Mesenteric fat pad (tissue), 1 donor: ENCODE measurements around the gene SH3PXD2B. TPM values are rescaled to one million over a fixed set of nuclear protein-coding genes. Genes with fewer than 3 reads are reported as not detected.
"Not testable (repeated sequence)": the region's sequence is repeated elsewhere in the genome, so short reads cannot be mapped to it uniquely, and the experiment has no call there.

ENCODE experiments used
- DNase-seq: peaks from one replicate; pipeline ENCODE4 v3.0.0-alpha.2; 2020; ENCODE audit warnings: low spot score
- total RNA-seq: library from RNA; stranded (reverse); fragmentation: NEBNext Ultra II Directional; extraction: Animal tissue kit (Norgen Biotek cat#: 25700); gene quantifications from one replicate; pipeline ENCODE4 v1.2.1, GENCODE V29; 2021
- donor health status: DM: yes; HTN: yes; CAD: no.

The SH3PXD2B gene
- total RNA-seq, 1 donor from 2014 or later = 56.6 TPM

DNA sequence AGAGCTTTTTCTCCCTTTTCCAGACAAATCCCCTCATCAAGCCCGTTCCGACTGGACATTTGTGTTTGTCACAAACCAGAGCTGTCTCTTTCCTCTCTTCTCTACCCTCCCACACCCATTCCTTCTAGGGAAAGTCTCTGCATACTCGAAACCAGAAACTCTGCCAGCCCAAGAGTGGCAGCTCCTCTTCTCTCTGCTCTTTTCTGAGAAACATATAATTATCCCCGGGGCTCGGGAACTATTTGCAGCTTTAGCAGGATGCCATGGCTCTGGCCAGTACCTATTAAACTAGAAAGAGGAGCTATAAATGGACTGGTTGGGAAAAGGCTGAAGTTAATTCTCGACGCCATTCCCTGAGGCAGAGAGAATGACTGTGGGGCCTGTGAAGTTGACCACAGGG lies 82.6 kb downstream of the SH3PXD2B start:
- no peak for DNase-seq

DNA sequence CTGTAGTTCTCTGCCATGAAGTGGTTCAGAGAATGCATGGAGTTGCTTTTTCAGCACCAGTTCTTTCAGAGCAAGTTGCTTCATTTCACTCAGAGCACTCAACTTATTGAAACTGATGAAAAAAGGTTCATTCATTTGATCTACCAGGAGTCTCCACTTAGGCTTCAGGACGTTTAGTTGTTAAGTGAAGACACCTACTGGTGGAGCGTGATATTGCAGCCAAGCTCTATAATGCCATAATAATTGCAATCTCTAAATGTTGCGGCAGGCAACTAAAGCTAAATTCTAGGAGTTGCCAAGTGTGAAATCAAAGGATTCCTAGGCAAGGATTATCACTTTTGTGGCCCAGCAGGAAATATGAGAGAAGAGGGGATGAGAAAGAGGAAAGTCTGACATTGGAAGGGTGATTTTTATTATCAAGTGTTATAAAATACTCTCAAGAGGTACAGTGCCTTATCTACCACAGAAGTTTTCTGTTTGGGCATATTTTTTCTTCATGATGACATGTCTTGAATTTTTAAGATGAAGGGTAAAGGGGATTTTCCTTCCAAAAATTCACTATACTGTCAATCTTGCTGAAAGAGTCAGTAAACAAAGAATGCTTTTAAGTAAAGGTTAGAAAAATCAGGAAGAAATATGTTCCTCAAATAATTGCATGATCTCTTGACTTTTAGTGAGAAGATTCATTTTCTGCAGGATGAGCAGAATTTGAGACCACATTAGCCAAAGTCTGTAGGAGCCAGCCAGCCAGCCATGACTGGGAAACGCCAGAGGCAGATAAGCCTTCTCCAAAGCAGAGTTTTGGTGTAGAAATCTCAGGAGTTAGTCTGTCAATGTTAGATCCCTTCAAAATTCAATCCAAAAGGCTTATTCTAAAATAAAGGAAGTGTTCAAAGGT lies 83.4 kb downstream of the SH3PXD2B start:
- DNase-seq = no peak

DNA sequence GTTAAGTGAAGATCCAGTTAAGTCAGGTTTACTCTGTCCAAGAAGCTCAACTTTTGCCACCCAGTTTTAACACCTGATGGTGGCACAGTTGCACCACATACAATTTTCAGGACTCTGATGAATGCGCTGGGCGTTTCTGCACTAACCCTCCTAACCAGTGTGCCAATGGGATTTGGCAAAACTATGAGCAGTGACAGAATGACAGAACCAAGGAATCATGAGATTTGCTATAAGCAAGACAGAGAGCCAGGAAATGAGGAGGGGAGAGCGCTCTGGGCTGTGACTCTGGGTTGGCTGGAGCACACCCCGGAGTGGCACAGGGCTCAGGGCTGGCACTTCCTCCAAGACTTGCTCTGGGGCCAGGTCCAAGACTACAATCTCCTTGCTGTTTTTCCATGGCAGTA lies 84.1 kb downstream of the SH3PXD2B start:
- DNase-seq = peak; percentile 5

DNA sequence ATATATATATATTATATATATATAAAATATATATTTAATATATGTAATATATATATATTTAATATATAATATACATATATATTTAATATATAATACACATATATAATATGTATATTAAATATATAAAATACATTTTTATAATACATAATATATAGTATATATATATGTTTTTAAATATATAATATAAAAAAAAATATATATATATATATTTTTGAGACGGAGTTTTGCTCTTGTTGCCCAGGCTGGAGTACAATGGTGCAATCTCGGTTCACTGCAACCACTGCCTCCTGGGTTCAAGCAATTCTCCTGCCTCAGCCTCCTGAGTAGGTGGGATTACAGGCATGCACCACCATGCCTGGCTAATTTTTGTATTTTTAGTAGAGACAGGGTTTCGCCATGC lies 85.6 kb downstream of the SH3PXD2B start:
- DNase-seq = peak; percentile 2

DNA sequence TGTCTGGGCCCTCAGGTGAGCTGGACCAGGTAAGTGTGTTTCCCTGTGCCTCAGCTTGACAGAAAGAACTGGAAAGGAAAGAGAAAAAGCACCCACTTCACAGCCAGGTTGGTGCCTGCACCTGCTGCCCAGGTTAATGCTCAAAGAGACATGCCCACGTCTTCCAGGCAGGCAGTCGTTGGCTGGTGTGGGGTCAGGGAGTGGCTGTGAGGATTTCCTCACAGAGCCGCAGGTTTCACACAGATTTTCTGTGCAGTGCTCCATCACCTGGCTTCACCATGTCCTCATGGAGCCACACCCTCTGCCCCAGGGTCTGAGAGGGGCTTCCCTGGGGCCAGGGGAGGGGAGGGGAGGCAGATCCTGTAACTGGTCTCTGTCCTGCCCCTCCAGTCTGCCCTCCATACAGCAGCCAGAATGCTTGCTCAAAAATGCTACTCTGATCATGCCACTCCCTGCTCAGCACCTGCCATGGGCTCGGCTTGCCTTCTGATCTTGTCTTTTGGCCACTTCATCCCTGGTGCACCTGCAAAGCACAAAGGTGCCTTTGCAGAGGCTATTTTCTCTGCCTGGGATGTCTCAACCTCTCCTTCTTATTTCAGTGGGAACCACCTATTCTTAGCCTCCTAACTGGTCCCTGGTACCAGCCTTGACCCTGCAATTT lies 88.2 kb downstream of the SH3PXD2B start:
- DNase-seq = no peak

DNA sequence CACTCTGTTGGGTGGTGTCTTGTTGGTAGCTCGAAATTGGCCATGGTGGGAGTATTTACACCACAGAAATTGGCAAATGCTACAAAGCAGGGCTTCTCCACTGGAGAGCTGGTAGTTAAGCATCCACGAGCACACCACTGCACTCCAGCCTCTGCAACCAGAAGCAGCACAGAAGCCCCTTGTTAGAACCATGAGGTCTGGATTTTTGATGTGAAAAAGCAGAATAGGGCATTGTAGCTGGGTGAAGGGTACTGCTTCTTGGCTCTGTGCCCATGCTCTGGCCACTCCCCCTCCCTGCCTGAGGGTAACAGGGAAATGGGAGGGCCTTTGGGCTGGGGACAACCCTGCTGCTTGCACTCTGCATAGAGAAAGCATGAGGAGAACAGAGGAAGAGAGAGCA lies 89.6 kb downstream of the SH3PXD2B start:
- DNase-seq = no peak

DNA sequence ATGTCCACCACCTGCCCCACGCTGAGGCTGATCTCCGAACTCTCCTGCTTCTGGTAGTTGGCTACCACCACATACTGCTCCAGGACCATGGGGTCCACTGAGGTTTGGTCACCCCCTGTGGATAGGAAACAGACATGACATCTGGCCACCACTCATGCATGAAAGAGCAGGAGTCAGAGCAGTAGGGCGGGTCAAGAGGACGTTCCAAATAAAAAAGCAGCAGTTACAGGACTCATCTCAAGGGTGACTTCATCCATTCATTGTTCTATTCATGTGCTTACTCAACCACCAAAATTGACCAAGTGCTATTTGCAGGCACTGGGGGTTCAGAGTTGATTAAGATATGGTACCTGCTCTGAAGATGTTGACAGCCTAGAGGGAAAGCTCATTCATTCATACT lies 91.6 kb downstream of the SH3PXD2B start:
- DNase-seq = no peak

DNA sequence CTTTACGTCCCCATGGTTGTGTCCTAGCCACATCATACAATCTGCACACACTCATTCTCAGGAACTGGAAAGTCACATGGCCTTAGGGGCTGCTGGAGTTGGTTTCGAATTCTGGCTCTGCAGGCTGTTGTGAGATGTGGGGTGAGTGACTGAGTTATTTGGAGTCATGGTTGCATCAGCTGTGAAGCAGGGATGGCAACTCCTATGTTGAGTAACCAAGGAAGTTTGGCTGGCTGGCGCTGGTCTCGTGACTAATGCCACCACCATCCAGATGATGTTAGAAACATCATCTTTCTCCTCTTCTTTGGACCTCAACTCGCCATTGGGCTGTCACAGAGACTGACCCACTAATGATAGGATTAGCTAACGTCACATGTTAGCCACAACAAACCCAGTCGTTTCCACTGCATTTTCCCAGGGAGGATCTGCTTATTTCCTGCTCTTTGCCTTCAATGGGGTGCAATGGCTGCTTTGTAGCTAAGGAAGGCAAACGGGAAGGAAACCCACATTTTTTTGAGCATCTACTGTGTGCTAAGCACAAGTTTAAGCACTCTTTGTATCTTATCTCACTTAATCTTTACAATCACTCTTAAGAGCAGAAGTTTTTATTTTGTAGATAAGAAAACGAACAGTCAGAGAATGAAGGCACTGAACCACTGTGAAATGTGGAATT lies 92.6 kb downstream of the SH3PXD2B start:
- no peak for DNase-seq

DNA sequence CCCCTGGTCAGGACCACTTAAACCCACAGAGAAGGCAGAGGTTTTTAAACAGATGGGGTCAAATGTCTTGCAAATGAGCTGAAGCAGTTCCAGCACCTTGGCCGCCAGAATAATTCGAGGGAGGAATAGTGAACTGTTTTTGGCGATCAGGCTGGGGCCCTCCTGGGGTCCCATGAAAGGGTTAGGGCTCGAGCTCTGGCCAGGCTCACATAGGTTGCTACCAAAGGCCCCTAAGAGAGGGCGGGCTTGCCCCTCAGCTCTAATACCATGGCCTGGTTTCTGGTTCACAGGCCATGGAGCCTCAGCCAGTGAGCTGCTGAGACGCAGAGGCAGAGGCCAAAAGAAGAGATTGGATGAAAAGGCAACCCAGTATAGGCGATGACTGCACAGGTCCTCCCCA lies 96.0 kb downstream of the SH3PXD2B start:
- DNase-seq = no peak

DNA sequence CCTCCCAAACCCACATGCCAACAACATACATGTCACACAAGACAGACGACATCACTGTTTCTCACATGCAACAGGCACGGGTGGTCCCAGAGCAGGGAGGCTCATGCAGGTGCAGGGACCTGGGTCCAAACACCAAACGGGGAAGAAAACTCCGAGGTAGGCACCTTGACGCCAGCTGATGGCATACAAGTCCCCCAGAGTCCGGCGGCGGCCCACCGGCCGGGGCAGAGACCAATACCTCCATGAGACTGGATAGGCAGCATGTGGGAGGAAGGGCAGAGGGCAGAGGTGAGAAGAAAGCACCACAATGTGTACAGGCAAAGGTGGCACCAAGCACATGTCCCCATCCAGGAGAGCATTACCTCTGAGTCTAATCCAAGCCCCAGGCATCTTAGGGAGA lies 97.8 kb downstream of the SH3PXD2B start:
- no peak for DNase-seq

DNA sequence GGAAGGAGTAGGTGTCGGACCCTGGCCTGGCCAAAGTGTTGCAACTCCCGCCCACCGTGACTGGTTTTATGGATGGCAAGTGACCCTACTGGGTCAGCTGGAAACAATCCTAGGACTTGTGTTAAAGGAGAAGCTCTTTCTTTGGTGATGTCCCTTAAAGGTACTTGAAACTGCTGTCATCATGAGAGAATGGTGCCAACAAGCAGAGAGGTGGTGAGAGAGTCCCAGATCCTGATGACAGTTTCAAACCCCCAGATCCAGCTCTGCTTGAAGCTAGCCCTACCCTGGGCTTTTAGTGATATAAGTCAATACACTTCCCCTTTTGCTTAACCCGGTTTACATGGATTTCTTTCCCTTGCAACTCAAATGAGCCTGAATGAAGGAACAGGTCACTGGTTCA lies 98.3 kb downstream of the SH3PXD2B start:
- no peak for DNase-seq

DNA sequence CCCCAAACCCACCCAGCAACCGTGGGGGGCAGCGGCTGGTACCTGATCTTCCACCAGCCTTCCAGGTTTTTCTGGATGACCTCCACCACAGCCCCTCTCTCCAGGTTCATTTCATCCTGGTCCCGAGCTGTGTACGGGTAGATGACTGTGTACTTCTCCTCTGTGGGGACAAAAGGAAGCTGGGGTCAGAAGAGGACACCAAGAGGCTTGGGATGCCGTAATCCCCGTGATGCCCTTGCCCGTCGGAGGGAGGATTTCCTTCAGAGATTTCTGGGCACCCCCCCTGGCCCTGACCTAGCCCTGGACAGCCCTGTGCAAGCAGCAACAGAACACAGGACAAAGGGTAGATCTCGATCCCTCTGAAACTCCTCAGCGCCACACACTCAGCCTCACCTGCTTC lies 100.5 kb downstream of the SH3PXD2B start:
- no peak for DNase-seq

DNA sequence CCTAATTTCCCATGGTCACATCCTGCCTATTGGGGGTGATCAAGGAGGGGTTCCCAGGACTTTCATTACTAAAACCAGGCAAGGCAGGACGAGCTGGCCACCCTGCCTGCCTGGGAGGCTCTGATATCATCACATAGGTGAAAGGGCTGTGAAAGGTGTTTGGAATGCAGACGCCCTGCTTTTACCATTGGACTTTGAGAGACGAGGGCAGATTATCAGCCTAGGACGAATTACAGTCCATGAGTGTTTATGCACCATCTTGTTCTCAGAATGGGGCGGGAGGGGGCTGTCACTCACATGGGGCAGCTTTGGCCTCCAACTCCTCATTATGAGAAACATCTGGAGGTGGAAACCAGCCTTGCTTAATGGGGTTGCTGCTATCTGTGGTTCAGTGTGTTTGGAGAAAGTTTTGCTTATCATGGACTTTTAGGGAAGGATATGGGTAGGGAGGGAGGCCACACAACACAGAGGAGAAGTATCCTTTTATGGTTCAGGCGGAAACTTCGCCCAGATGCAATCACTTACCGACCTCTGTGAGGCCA lies 101.0 kb downstream of the SH3PXD2B start:
- no peak for DNase-seq

DNA sequence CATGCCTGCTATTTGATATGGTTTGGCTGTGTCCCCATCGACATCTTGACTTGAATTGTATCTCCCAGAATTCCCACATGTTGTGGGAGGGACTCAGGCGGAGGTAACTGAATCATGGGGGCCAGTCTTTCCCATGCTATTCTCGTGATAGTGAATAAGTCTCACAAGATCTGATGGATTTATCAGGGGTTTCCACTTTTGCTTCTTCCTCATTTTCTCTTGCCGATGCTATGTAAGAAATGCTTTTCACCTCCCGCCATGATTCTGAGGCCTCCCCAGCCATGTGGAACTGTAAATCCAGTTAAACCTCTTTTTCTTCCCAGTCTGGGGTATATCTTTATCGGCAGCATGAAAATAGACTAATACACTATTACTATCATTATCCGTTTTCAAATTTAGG lies 101.8 kb downstream of the SH3PXD2B start:
- not testable (repeated sequence) for DNase-seq

DNA sequence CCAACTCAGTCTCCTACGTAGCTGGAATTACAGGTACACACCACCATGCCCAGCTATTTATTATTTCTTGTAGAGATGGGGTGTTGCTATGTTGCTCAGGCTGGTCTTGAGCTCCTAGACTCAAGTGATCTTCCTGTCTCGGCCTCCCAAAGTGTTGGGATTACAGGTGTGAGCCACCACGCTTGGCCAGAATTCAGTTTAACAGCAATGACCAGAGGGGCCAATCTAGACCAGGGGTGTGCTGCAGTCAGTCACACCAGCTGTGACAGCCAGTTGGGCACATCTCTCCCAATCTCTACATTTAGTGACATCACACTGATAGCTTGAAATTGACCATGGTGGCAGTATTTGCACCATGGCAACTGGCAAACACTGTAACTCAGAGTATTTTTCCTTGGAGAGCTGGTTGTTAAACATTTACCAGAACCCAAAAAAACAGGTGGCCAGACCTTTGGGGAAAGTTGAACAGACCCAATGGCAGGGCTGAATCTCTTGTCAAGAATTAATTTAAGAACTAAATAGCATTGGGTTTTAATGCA lies 103.0 kb downstream of the SH3PXD2B start:
- DNase-seq = no peak

DNA sequence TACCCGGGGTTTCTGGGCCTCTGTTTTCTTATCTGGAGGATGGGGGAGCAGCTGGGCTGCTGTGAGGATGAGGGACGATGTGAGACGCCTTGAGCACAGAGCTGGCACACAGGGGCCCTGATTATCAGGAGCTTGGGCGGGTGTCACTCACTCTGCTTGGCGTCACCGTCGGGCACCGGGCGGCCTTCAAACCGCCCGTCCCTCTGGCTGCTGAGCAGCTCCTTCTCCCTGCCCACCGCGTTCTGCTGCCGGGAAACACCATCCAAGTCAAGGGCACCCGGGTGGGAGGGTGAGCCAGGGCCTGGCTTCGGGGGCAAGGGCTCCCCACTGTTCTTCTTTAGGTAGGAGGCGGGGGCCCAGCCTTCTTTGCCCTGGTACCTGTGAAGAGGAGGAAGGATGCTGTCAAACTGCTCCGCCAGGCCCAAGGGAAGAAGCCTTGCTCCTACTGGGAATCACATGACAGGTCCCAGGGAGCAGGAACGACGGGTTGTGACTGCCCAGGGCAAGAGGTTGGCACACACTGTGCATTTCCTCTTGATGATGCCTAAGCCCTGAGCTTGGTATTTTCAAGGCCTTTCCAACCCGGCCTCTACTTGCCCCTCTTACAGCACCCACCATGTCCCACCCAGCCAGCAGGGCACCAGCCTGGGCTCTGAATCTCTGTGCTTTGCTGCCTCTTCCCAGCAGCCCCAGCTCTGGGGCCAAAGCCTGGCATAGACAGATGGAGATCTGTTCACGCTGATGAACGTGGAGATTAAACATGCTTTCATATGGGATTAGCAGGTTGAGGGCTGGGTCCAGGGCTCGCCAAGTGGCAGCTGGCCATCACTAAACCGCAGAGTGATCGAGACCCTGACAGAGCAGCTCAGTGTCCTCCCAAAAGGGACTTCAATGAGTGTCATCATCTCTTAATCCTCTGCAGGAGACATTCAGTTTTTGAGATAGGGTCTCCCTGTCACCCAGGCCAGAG lies 103.8 kb downstream of the SH3PXD2B start:
- DNase-seq = no peak

DNA sequence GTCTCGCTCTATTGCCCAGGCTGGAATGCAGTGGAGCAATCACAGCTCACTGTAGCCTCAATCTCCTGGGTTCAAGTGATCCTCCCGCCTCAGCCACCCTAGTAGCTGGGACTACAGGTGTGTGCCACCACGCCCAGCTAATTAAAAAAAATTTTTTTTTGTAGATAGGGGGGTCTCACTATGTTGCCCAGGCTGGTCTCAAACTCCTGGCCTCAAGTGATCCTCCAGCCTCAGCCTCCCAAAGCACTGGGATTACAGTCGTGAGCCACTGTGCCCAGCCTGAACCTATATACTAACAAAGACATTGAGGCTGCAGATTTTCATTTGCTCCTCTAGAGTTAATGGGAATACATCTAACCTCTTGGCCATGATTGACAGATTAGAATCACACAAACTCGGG lies 105.6 kb downstream of the SH3PXD2B start:
- not testable (repeated sequence) for DNase-seq

DNA sequence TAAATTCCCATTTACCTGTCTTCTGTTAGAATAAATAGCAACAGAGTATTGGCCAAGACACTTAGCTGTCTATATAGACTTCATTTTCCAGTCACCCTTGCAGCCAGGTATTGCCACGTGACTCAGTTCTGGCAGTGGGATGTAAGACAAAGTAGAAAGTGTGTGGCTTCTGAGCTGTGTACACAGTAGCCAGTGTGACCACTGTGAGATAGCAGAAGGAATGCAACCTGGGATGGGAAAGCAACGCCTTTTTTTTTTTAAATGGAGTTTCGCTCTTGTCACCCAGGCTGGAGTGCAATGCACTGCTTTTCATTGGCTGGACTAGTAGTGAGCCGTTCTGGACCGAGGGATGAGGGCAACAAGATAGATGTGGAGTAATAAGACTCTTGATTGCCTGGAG lies 106.2 kb downstream of the SH3PXD2B start:
- no peak for DNase-seq

DNA sequence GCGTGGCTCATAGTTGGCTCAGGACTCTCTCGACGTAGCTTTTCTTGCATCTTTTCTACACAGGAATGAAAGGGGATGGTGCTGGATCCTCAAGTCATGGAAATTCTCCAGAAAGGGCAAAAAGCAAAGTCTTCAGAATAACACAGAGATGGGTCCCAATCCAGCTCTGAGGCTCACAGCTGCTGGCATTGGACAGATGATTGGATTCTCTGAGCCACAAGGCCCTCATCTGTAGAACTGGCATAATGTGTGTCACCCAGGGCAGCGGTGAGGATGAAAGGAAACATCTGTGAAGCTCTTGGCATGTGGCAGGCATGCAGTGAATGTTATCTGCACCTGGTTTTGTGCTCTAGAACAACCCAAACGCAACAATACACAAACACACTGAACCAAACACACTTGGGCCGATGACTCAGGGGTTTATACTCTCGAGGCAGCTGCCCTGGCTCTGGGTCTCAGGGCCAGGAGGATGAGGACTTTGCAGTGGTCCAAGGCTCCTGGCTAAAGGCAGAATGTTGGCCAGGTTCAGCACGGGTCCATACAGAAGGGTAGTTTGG lies 106.8 kb downstream of the SH3PXD2B start:
- DNase-seq = no peak

DNA sequence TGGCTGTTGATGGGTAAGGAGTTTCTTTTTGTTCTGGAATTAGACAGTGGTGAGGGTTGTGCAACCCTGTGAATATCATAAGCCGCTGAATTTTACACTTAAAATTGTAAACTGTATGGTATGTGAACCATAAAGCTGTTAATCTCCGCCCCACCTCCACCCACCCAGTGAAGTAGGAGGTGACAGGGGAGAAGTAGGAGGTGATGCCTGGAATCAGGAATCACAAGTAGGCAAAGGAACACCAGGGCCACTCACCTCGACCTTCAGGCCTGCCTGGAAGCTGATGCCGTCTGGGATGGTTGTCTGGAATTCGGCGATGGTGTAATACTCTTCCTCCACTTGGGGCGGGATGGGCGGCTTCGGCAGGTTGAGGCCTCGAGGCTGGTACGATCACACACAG lies 108.4 kb downstream of the SH3PXD2B start:
- no peak for DNase-seq
